Natural killer cell (primary cell): ENCODE data around the gene MPZL1. TPM values are rescaled to one million over a fixed set of nuclear protein-coding genes. Genes with fewer than 3 reads are reported as not detected.

Experiments
- ATAC-seq, 3 donors: fragments of 150-1000 bp in 2 of 3; fragments of 200-7000 bp in 1 of 3; cut with Tn5 transposase; 1 replicate in 1 of 3; 2 replicates in 2 of 3; pipeline ENCODE4 v1.10.0; 2021; ENCODE audit warnings: mild to moderate bottlenecking in 2 of 3, moderate library complexity in 2 of 3
- DNase-seq, 2 donors: peaks; one replicate each; pipeline versions ENCODE4 v3.0.0 to v3.0.0-alpha.2; 2013 to 2021; ENCODE audit warnings: mixed read lengths in 1 of 2
- H3K27ac ChIP-seq: one replicate; pipeline ENCODE4 v1.5.1; 2013; ENCODE audit warnings: mild to moderate bottlenecking, low read length
- H3K27me3 ChIP-seq: one replicate; pipeline ENCODE4 v1.6.1; 2013; ENCODE audit warnings: low read length; ENCODE audit not compliant: control insufficient read depth, insufficient read depth
- H3K36me3 ChIP-seq: one replicate; pipeline ENCODE4 v1.6.1; 2013; ENCODE audit warnings: low read length; ENCODE audit not compliant: control insufficient read depth, insufficient read depth
- H3K4me1 ChIP-seq: one replicate; pipeline ENCODE4 v1.6.1; 2013; ENCODE audit warnings: low read length; ENCODE audit not compliant: control insufficient read depth, insufficient read depth
- H3K4me3 ChIP-seq: one replicate; pipeline ENCODE4 v1.5.1; 2013; ENCODE audit warnings: low read length
- H3K9me3 ChIP-seq: one replicate; pipeline ENCODE4 v1.6.1; 2013; ENCODE audit warnings: low read length; ENCODE audit not compliant: control insufficient read depth, insufficient read depth
- H3K27ac Mint-ChIP-seq, 2 donors: one replicate each; pipeline ENCODE4 v1.8.0; 2022; ENCODE audit warnings: mild to moderate bottlenecking in 2 of 2, mixed read lengths in 2 of 2, moderate library complexity in 1 of 2
- H3K27me3 Mint-ChIP-seq, 2 donors: one replicate each; pipeline ENCODE4 v1.8.0; 2022; ENCODE audit warnings: low read depth in 2 of 2, mixed read lengths in 2 of 2
- H3K36me3 Mint-ChIP-seq: one replicate; pipeline ENCODE4 v1.8.0; 2022; ENCODE audit warnings: mixed read lengths
- H3K4me1 Mint-ChIP-seq, 2 donors: one replicate each; pipeline ENCODE4 v1.8.0; 2022; ENCODE audit warnings: mixed read lengths in 2 of 2
- H3K4me3 Mint-ChIP-seq: one replicate; pipeline ENCODE4 v1.8.0; 2022; ENCODE audit warnings: mild to moderate bottlenecking, moderate library complexity, mixed read lengths
- H3K9me3 Mint-ChIP-seq, 2 donors: one replicate each; pipeline ENCODE4 v1.8.0; 2022; ENCODE audit warnings: mixed read lengths in 2 of 2
- CTCF ChIP-seq: fragments of 200-600 bp; IDR thresholded peaks from one replicate; pipeline ENCODE4 v1.8.0; 2022; ENCODE audit warnings: antibody characterized with exemption
- WGBS: methylation state at CpG from one replicate; pipeline ENCODE4 v1.1.7; 2013; ENCODE audit warnings: missing lambda C conversion rate; ENCODE audit not compliant: insufficient coverage; 5-methylcytosine and 5-hydroxymethylcytosine counted together
- intact Hi-C: fragments of 100-400 bp; cut with micrococcal nuclease; formaldehyde crosslinking; loops from one replicate; pipeline ENCODE4 v1.14.2; 2022
- total RNA-seq, 4 donors: library from RNA; stranded (reverse); fragments of 120-200 nt in 1 of 4; gene quantifications; one replicate each; pipeline versions ENCODE4 v1.2.3 to v1.2.4, GENCODE V29; 2013 to 2022

MPZL1 gene
- total RNA-seq: 1 to 10 TPM; 3.4 to 4.6 (median 4.0) TPM
- total RNA-seq (2013): 15.6 TPM

- Histone ChIP-seq H3K27me3 (no peaks in the 10 kb centered on the region), H3K4me1 (peaks cover 9% of the 10 kb centered on the region), H3K27ac (no peak within 1 kb of the TSS), H3K9me3 (no peaks in the 10 kb centered on the region), H3K4me3 (peak within 1 kb of the TSS; percentile 52), H3K36me3 (no peaks in the 10 kb centered on the region)
- Mint-ChIP-seq H3K4me3 (peak within 1 kb of the TSS; percentile 97), H3K4me1 (peaks cover 11 to 14% of the 10 kb centered on the region in 2 donors), H3K27ac (peak within 1 kb of the TSS; percentile 65 to 87), H3K27me3 (peaks cover 0 to 11% of the 10 kb centered on the region in 2 donors), H3K9me3 (no peaks in the 10 kb centered on the region), H3K36me3 (no peaks in the 10 kb centered on the region)
- WGBS: under 1% methylated on average over 52 of the region's 52 CpGs
- TF ChIP-seq CTCF: no peak
- peak; percentile 91 to 94 for DNase-seq
- ATAC-seq: peak; percentile 96 to 99 (median 97)
- intact Hi-C loops: no loop called here
These were observed at the start of gene MPZL1 for GRCh38 chr1:167721617-167722151. TSS of gene MPZL1 (plus strand) at chr1:167721982. CDS start at chr1:167722152, 170 bp downstream.

GRCh38 chr1:167672831-167673230 lies 49.0 kb upstream of the MPZL1 start:
- H3K36me3 Mint-ChIP-seq: no peaks in the 10 kb centered on the region
- Histone ChIP-seq H3K9me3 (no peaks in the 10 kb centered on the region), H3K27me3 (no peaks in the 10 kb centered on the region), H3K4me3 (no peak overlapping the region), H3K27ac (no peak overlapping the region), H3K4me1 (peaks cover 50% of the 10 kb centered on the region), H3K36me3 (peaks cover 54% of the 10 kb centered on the region)
- H3K4me3 Mint-ChIP-seq: no peak overlapping the region
- ATAC-seq (no peak), DNase-seq (no peak)
- no peaks in the 10 kb centered on the region for H3K27me3 Mint-ChIP-seq
- no peaks in the 10 kb centered on the region for H3K9me3 Mint-ChIP-seq
- peaks cover 63 to 67% of the 10 kb centered on the region in 2 donors for H3K4me1 Mint-ChIP-seq
- 81% methylated on average over 4 of the region's 4 CpGs for WGBS
- peak overlapping the region; percentile 88 to 97 for H3K27ac Mint-ChIP-seq
- intact Hi-C loops: no loop called here
- no peak for TF ChIP-seq CTCF

GRCh38 chr1:167673265-167673664 lies 48.5 kb upstream of the MPZL1 start:
- no peak for TF ChIP-seq CTCF
- DNase-seq: no peak
- H3K36me3 ChIP-seq: peaks cover 53% of the 10 kb centered on the region
- peak in 1 of 3 donors; percentile 45 for ATAC-seq
- WGBS: 85% methylated on average over 4 of the region's 4 CpGs
- H3K4me1 ChIP-seq: peaks cover 45% of the 10 kb centered on the region
- no peaks in the 10 kb centered on the region for H3K9me3 ChIP-seq
- no peak overlapping the region for H3K27ac ChIP-seq
- Mint-ChIP-seq H3K9me3 (no peaks in the 10 kb centered on the region), H3K27me3 (no peaks in the 10 kb centered on the region), H3K4me1 (peaks cover 62 to 63% of the 10 kb centered on the region in 2 donors), H3K27ac (peak overlapping the region; percentile 88 to 97), H3K36me3 (no peaks in the 10 kb centered on the region), H3K4me3 (no peak overlapping the region)
- no peaks in the 10 kb centered on the region for H3K27me3 ChIP-seq
- no peak overlapping the region for H3K4me3 ChIP-seq
- intact Hi-C loops: no loop called here

GRCh38 chr1:167674156-167674555 lies 47.6 kb upstream of the MPZL1 start:
- Histone ChIP-seq H3K27ac (no peak overlapping the region), H3K4me1 (peaks cover 42% of the 10 kb centered on the region), H3K36me3 (peaks cover 52% of the 10 kb centered on the region), H3K27me3 (no peaks in the 10 kb centered on the region), H3K4me3 (no peak overlapping the region), H3K9me3 (no peaks in the 10 kb centered on the region)
- TF ChIP-seq CTCF: no peak
- H3K4me1 Mint-ChIP-seq: peaks cover 53 to 54% of the 10 kb centered on the region in 2 donors
- no peak overlapping the region for H3K4me3 Mint-ChIP-seq
- intact Hi-C loops: no loop called here
- ATAC-seq: no peak
- WGBS: no CpG with 5 or more reads among the region's 2 CpGs
- DNase-seq: no peak
- H3K27ac Mint-ChIP-seq: peak overlapping the region in 1 of 2 donors; percentile 97
- no peaks in the 10 kb centered on the region for H3K27me3 Mint-ChIP-seq
- H3K9me3 Mint-ChIP-seq: no peaks in the 10 kb centered on the region
- H3K36me3 Mint-ChIP-seq: no peaks in the 10 kb centered on the region
